Upper lobe of right lung (tissue), 1 donor: ENCODE results near the gene NRDE2. TPM values are rescaled to one million over a fixed set of nuclear protein-coding genes. Genes with fewer than 3 reads are reported as not detected.

Experiments used
- ATAC-seq: fragments of 200-7000 bp; cut with Tn5 transposase; one replicate; pipeline ENCODE4 v1.9.1; 2020; ENCODE audit warnings: mild to moderate bottlenecking, moderate library complexity
- DNase-seq: peaks from one replicate; pipeline ENCODE4 v3.0.0-alpha.2; 2020
- H3K27ac ChIP-seq: fragments of 200-600 bp; one replicate; pipeline ENCODE4 v1.8.0; 2022
- H3K27me3 ChIP-seq: fragments of 200-600 bp; one replicate; pipeline ENCODE4 v1.8.0; 2022; ENCODE audit warnings: mild to moderate bottlenecking
- H3K36me3 ChIP-seq: fragments of 200-600 bp; one replicate; pipeline ENCODE4 v1.8.0; 2022
- H3K4me1 ChIP-seq: fragments of 200-600 bp; one replicate; pipeline ENCODE4 v1.8.0; 2022
- H3K4me3 ChIP-seq: fragments of 200-600 bp; one replicate; pipeline ENCODE4 v1.8.0; 2022; ENCODE audit warnings: mild to moderate bottlenecking
- H3K9me3 ChIP-seq: fragments of 200-600 bp; one replicate; pipeline ENCODE4 v1.8.0; 2022
- CTCF ChIP-seq: fragments of 200-600 bp; IDR thresholded peaks from one replicate; pipeline ENCODE4 v1.8.0; 2022; ENCODE audit warnings: antibody characterized with exemption
- intact Hi-C: fragments of 100-400 bp; cut with DNase I; formaldehyde crosslinking; loops from one replicate; pipeline ENCODE4 v1.11.0; 2022
- long read RNA-seq: library from polyadenylated mRNA; unstranded; transcript quantifications from one replicate; pipeline ENCODE4 v2.0.0, GENCODE V29; 2021
- total RNA-seq: library from RNA; stranded (reverse); fragmentation: NEBNext Ultra II Directional; extraction: Animal tissue kit (Norgen Biotek cat#: 25700); gene quantifications from one replicate; pipeline ENCODE4 v1.2.1, GENCODE V29; 2021
- donor health status: DM: no; HTN: yes; CAD: no; lungs with severe emphysema.

NRDE2 gene
- total RNA-seq = 22.2 TPM
- long read RNA-seq, full-length matches to known transcripts = 10 of 20 reads
- long read RNA-seq, partial matches to known transcripts = 3 of 20 reads
- long read RNA-seq, other reads (novel, unspliced or antisense) = 7 of 20 reads

- peak; percentile 100 for DNase-seq
- peak; percentile 100 for ATAC-seq
- TF ChIP-seq CTCF = no peak
- peak within 1 kb of the TSS; percentile 87 for H3K27ac ChIP-seq
- no peaks in the 10 kb centered on the region for H3K27me3 ChIP-seq
- intact Hi-C loops = no loop called here
- no peaks in the 10 kb centered on the region for H3K9me3 ChIP-seq
- H3K36me3 ChIP-seq = no peaks in the 10 kb centered on the region
- peaks cover 9% of the 10 kb centered on the region for H3K4me1 ChIP-seq
- H3K4me3 ChIP-seq = peak within 1 kb of the TSS; percentile 77
Observed at GRCh38 chr14:90331497-90332270, at the start of gene NRDE2. Gene NRDE2, minus strand, starts transcription at chr14:90331941. Its CDS starts 37 bp downstream, at chr14:90331904.

GRCh38 chr14:90381011-90381786 lies 49.5 kb upstream of the NRDE2 start:
- H3K9me3 ChIP-seq = no peaks in the 10 kb centered on the region
- DNase-seq (no peak), ATAC-seq (no peak)

GRCh38 chr14:90379106-90379505 lies 47.4 kb upstream of the NRDE2 start:
- no peak for ATAC-seq
- Histone ChIP-seq H3K4me3 (no peak overlapping the region), H3K27ac (no peak overlapping the region), H3K27me3 (no peaks in the 10 kb centered on the region), H3K4me1 (peaks cover 13% of the 10 kb centered on the region), H3K36me3 (no peaks in the 10 kb centered on the region), H3K9me3 (no peaks in the 10 kb centered on the region)
- TF ChIP-seq CTCF = no peak
- intact Hi-C loops = no loop called here
- DNase-seq = no peak

More at GRCh38 chr14:90381011-90381786, 49.5 kb upstream of the NRDE2 start:
- H3K4me3 ChIP-seq = peak overlapping the region; percentile 64
- peak overlapping the region; percentile 100 for H3K27ac ChIP-seq
- H3K4me1 ChIP-seq = peaks cover 23% of the 10 kb centered on the region
- intact Hi-C loops = no loop called here
- H3K27me3 ChIP-seq = no peaks in the 10 kb centered on the region
- H3K36me3 ChIP-seq = no peaks in the 10 kb centered on the region
- no peak for TF ChIP-seq CTCF

GRCh38 chr14:90378249-90378648 lies 46.5 kb upstream of the NRDE2 start:
- ATAC-seq = no peak

GRCh38 chr14:90375934-90376333 lies 44.2 kb upstream of the NRDE2 start:
- no peak overlapping the region for H3K27ac ChIP-seq
- DNase-seq (no peak), ATAC-seq (no peak)
- no peak overlapping the region for H3K4me3 ChIP-seq
- no peaks in the 10 kb centered on the region for H3K36me3 ChIP-seq
- no peaks in the 10 kb centered on the region for H3K4me1 ChIP-seq
- no peaks in the 10 kb centered on the region for H3K27me3 ChIP-seq
- H3K9me3 ChIP-seq = no peaks in the 10 kb centered on the region
- TF ChIP-seq CTCF = no peak
- intact Hi-C loops = no loop called here

More at GRCh38 chr14:90378249-90378648, 46.5 kb upstream of the NRDE2 start:
- intact Hi-C loops = no loop called here
- no peak for DNase-seq
- H3K4me1 ChIP-seq = peaks cover 8% of the 10 kb centered on the region
- no peak for TF ChIP-seq CTCF
- H3K4me3 ChIP-seq = no peak overlapping the region
- H3K9me3 ChIP-seq = no peaks in the 10 kb centered on the region
- H3K27ac ChIP-seq = no peak overlapping the region
- no peaks in the 10 kb centered on the region for H3K27me3 ChIP-seq
- no peaks in the 10 kb centered on the region for H3K36me3 ChIP-seq
